Small intestine (tissue), 7 donors: ENCODE results near the gene DTNBP1. TPM values are rescaled to one million over a fixed set of nuclear protein-coding genes. Genes with fewer than 3 reads are reported as not detected.

Experiments used
- DNase-seq, 2 donors: peaks; one replicate each; pipeline versions ENCODE4 v3.0.0 to v3.0.0-alpha.2; 2013
- FAIRE-seq: peaks from 2 replicates; lab custom pipeline; 2012; peaks lifted over from hg19 to GRCh38; lab: Jason Lieb, UNC
- H3K27ac ChIP-seq, 3 donors: one replicate each; pipeline ENCODE4 v1.5.1; 2013; ENCODE audit warnings: low read length in 2 of 3, mild to moderate bottlenecking in 2 of 3, control low read depth in 1 of 3, inconsistent platforms in 1 of 3, low read depth in 1 of 3, moderate library complexity in 1 of 3
- H3K27me3 ChIP-seq, 3 donors: one replicate each; pipeline ENCODE4 v1.6.1; 2013; ENCODE audit warnings: low read length in 3 of 3, inconsistent platforms in 1 of 3; ENCODE audit not compliant: control insufficient read depth in 3 of 3, insufficient read depth in 3 of 3
- H3K36me3 ChIP-seq, 3 donors: one replicate each; pipeline ENCODE4 v1.6.1; 2013; ENCODE audit warnings: low read length in 3 of 3, inconsistent platforms in 1 of 3, low read depth in 1 of 3, mild to moderate bottlenecking in 1 of 3, moderate library complexity in 1 of 3; ENCODE audit not compliant: control insufficient read depth in 3 of 3, insufficient read depth in 2 of 3
- H3K4me1 ChIP-seq, 3 donors: one replicate each; pipeline ENCODE4 v1.6.1; 2013; ENCODE audit warnings: low read length in 2 of 3, inconsistent platforms in 1 of 3, low read depth in 1 of 3, mild to moderate bottlenecking in 1 of 3, moderate library complexity in 1 of 3; ENCODE audit not compliant: control insufficient read depth in 3 of 3, insufficient read depth in 2 of 3
- H3K4me3 ChIP-seq, 3 donors: one replicate each; pipeline ENCODE4 v1.5.1; 2013; ENCODE audit warnings: low read length in 3 of 3, control low read depth in 1 of 3, inconsistent platforms in 1 of 3, low read depth in 1 of 3, mild to moderate bottlenecking in 1 of 3, moderate library complexity in 1 of 3
- H3K9me3 ChIP-seq, 2 donors: one replicate each; pipeline ENCODE4 v1.6.1; 2013; ENCODE audit warnings: low read depth in 1 of 2, low read length in 1 of 2; ENCODE audit not compliant: control insufficient read depth in 2 of 2, insufficient read depth in 1 of 2
- WGBS, 3 donors: extraction: QIAGEN DNeasy Blood & Tissue Kit; methylation state at CpG; one replicate each; pipeline ENCODE4 v1.1.7; 2013; 5-methylcytosine and 5-hydroxymethylcytosine counted together
- polyA plus RNA-seq, 4 donors: library from polyadenylated mRNA; stranded (reverse) in 3 of 4; unstranded in 1 of 4; fragments of 200-250 nt in 3 of 4; fragments of 120-200 nt in 1 of 4; gene quantifications; one replicate each; pipeline versions ENCODE4 v1.2.1 to v1.2.3, GENCODE V29; 2013
- donor health status: healthy with polysubstance abuse.
- donor health status: control.
- donor health status: control.
- donor health status: Bipolar disorder and iron deficiency.
- donor health status: healthy.

Gene DTNBP1
- polyA plus RNA-seq, 4 donors = 12.7 to 22.0 (median 18.7) TPM

DNA sequence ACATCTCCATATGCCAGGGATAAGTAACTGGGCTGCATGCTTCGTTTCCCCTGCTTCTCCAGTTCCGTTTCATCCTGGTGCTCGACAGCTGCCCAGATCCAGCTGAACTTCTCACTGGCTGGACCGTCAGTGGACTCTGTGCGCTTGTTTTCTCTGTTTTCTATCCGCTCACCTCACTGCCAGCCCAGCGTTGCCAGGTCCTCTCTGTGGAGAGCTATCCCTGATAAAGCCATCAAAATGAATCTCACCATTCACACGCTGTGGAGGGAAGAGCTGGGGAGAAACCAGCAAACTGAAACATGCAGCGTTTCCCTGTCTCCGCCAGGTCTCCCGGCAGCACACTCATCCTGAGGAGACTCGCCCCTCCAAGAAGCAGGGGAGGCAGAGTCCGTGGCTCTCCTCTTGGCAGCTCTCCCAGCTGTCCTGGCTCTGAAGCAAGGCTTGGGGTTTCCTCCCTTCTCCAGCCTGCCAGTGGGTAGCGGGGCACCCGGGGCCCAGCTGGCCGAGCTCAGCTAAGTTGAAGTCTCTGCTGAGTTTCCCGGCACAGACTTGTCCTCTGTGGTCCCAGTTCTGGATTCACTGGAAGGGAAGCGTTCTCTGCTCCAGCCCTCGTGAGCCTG is 160.9 kb downstream of the DTNBP1 start:
- H3K4me1 ChIP-seq = peaks cover 0 to 8% (median 0%) of the 10 kb centered on the region in 3 donors
- no peaks in the 10 kb centered on the region for H3K27me3 ChIP-seq
- no peak overlapping the region for H3K4me3 ChIP-seq
- H3K9me3 ChIP-seq = no peaks in the 10 kb centered on the region
- WGBS, 3 donors = 70 to 76% (median 73%) methylated on average over 17 to 19 of the region's 19 CpGs
- FAIRE-seq (no peak), DNase-seq (no peak)
- H3K36me3 ChIP-seq = peaks cover 0 to 90% (median 9%) of the 10 kb centered on the region in 3 donors
- no peak overlapping the region for H3K27ac ChIP-seq

DNA sequence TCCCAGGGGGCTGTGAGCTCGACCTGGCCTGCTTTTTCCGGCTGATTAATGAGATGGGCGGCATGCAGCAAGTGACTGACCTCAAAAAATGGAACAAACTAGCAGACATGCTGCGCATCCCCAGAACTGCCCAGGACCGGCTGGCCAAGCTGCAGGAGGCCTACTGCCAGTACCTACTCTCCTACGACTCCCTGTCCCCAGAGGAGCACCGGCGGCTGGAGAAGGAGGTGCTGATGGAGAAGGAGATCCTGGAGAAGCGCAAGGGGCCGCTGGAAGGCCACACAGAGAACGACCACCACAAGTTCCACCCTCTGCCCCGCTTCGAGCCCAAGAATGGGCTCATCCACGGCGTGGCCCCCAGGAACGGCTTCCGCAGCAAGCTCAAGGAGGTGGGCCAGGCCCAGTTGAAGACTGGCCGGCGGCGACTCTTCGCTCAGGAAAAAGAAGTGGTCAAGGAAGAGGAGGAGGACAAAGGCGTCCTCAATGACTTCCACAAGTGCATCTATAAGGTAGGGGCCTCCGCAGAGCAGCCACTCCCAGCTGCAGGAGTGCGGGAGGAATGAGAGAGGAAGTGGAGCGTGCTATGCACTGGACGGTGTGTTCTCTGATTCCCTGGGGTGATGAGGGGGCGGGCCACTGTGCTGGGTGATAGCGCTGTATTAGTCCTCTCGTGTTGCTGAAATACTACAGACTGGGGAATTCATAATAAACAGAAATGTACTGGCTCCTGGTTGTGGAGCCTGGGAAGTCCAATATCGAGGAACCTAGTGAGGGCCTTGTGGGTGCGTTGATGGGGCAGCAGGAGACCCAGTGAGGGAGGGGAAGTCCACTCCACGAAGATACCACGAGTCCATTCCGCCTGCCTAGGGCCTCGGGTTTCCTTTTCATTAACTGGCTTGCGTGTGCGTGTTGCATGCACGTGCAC is 161.7 kb downstream of the DTNBP1 start:
- Histone ChIP-seq H3K27ac (no peak overlapping the region), H3K4me1 (peaks cover 0 to 8% (median 0%) of the 10 kb centered on the region in 3 donors)

DNA sequence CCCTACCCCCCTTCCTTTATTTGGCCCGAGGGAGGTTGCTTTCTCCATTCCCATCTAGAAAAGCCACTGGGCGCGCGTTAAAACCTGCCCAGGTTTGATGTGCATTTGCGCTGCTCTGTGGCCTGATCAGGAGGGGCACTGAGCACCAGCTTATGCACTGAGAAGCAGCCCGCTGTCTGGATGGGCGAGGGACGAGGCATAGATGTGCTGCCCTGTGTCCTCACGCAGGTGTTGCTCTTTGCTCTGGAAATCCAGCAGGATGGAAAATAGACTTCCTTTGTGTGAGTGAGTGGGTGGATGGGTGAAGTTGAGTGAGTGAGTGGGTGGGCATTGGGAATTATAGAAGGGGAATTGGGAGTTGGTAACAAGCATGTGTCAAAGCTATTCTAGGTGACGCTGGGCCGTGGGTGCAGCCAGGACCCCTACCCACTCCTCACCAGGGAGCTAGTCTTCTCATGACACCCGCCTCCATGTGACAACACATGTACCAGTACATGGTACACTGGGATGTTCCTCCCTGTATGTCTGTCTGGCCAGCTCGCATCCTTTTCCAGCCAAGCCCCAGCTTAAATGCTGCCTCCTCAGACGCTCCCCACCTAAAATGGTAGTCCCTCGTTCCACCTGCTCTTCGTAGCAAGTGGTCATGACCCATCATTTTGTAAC is 162.6 kb downstream of the DTNBP1 start:
- FAIRE-seq = no peak
- peaks cover 6 to 92% (median 9%) of the 10 kb centered on the region in 3 donors for H3K36me3 ChIP-seq
- 90 to 97% (median 96%) methylated on average over 16 of the region's 16 CpGs for WGBS, 3 donors

More for the DNA sequence above, 161.7 kb downstream of the DTNBP1 start:
- Histone ChIP-seq H3K27me3 (no peaks in the 10 kb centered on the region), H3K9me3 (no peaks in the 10 kb centered on the region), H3K4me3 (no peak overlapping the region), H3K36me3 (peaks cover 3 to 92% (median 6%) of the 10 kb centered on the region in 3 donors)
- 94 to 95% (median 94%) methylated on average over 38 of the region's 38 CpGs for WGBS, 3 donors
- DNase-seq = no peak
- FAIRE-seq = no peak

DNA sequence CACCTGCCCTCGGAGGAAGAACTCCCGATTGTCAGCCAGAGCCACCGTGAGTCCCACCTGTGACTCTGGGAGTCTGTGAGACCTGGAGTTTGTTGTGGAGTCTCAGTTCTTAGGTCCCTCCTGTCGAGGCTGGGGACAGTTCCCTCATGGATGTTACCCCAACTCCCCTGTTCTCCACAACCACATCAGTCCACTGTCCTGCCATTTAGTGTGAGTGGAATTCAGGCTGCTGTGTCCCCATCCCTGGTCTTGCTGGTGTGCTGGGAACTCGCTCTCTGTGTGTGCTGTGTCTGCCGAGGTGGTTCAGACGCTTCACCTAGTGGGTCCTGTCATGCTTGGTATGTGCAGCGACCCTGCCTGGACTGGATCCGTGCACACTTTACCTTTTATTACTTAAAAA is 163.2 kb downstream of the DTNBP1 start:
- no peak for DNase-seq
- WGBS, 3 donors = 95 to 98% (median 95%) methylated on average over 9 of the region's 9 CpGs
- peaks cover 6 to 93% (median 9%) of the 10 kb centered on the region in 3 donors for H3K36me3 ChIP-seq
- H3K4me1 ChIP-seq = peaks cover 0 to 3% (median 2%) of the 10 kb centered on the region in 3 donors
- no peaks in the 10 kb centered on the region for H3K9me3 ChIP-seq
- no peak overlapping the region for H3K4me3 ChIP-seq
- FAIRE-seq = no peak
- H3K27me3 ChIP-seq = no peaks in the 10 kb centered on the region
- no peak overlapping the region for H3K27ac ChIP-seq

More for the DNA sequence above, 162.6 kb downstream of the DTNBP1 start:
- no peak for DNase-seq
- Histone ChIP-seq H3K27me3 (no peaks in the 10 kb centered on the region), H3K9me3 (no peaks in the 10 kb centered on the region), H3K27ac (no peak overlapping the region), H3K4me3 (no peak overlapping the region), H3K4me1 (peaks cover 0 to 4% (median 0%) of the 10 kb centered on the region in 3 donors)

DNA sequence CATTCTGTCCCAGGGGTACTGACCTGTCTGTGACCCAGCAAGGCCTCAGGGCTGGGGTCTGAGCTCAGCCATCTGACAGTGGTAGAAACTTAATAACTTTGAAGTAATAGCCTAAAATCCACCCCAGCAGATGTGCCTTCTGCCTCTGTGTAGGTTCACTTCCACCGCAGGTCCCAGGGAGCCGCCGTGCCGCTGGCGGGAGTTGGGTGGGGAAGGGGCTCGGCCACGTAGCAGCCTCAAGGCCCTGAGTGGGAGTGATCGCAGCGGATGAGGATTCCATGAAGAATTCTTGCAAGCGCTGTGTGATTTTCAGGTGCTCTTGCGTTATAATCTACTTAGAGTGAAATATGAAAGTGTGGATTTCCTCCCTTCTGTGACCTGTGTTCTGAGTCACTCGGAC is 163.7 kb downstream of the DTNBP1 start:
- no peaks in the 10 kb centered on the region for H3K27me3 ChIP-seq
- H3K27ac ChIP-seq = no peak overlapping the region
- H3K4me1 ChIP-seq = peaks cover 0 to 2% (median 1%) of the 10 kb centered on the region in 3 donors
- H3K9me3 ChIP-seq = no peaks in the 10 kb centered on the region
- DNase-seq (no peak), FAIRE-seq (no peak)
- peaks cover 6 to 89% (median 9%) of the 10 kb centered on the region in 3 donors for H3K36me3 ChIP-seq
- H3K4me3 ChIP-seq = no peak overlapping the region
- 96 to 97% (median 96%) methylated on average over 12 of the region's 12 CpGs for WGBS, 3 donors

GRCh38 chr6:15498640-15499039 is 164.2 kb downstream of the DTNBP1 start:
- Histone ChIP-seq H3K36me3 (peaks cover 8 to 84% (median 9%) of the 10 kb centered on the region in 3 donors), H3K4me3 (no peak overlapping the region), H3K27ac (no peak overlapping the region), H3K9me3 (no peaks in the 10 kb centered on the region), H3K27me3 (no peaks in the 10 kb centered on the region), H3K4me1 (peaks cover 0 to 2% (median 0%) of the 10 kb centered on the region in 3 donors)
- DNase-seq (peak in 1 of 2 donors; percentile 67), FAIRE-seq (no peak)
- 75 to 86% (median 85%) methylated on average over 12 of the region's 12 CpGs for WGBS, 3 donors

DNA sequence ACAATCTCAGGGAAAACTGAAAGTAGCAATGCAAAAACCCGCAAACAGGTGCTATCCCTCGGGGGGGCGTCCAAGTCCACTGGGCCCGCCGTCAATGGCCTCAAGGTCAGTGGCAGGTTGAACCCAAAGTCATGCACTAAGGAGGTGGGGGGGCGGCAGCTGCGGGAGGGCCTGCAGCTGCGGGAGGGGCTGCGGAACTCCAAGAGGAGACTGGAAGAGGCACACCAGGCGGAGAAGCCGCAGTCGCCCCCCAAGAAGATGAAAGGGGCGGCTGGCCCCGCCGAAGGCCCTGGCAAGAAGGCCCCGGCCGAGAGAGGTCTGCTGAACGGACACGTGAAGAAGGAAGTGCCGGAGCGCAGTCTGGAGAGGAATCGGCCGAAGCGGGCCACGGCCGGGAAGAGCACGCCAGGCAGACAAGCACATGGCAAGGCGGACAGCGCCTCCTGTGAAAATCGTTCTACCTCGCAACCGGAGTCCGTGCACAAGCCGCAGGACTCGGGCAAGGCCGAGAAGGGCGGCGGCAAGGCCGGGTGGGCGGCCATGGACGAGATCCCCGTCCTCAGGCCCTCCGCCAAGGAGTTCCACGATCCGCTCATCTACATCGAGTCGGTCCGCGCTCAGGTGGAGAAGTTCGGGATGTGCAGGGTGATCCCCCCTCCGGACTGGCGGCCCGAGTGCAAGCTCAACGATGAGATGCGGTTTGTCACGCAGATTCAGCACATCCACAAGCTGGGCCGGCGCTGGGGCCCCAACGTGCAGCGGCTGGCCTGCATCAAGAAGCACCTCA is 166.3 kb downstream of the DTNBP1 start:
- H3K27ac ChIP-seq = no peak overlapping the region
- no peaks in the 10 kb centered on the region for H3K27me3 ChIP-seq
- no peaks in the 10 kb centered on the region for H3K9me3 ChIP-seq
- 97% methylated on average over 60 of the region's 60 CpGs for WGBS, 3 donors
- no peak for FAIRE-seq
- peaks cover 8 to 72% (median 9%) of the 10 kb centered on the region in 3 donors for H3K36me3 ChIP-seq
- no peak overlapping the region for H3K4me3 ChIP-seq
- H3K4me1 ChIP-seq = peaks cover 0 to 2% (median 0%) of the 10 kb centered on the region in 3 donors
- no peak for DNase-seq
